Head of caudate nucleus (tissue), 42 donors: ENCODE data around the gene CLK2.
"Not testable (repeated sequence)": the region's sequence is repeated elsewhere in the genome, so short reads cannot be mapped to it uniquely, and the experiment has no call there.

Source experiments
- DNase-seq, 42 donors: peaks; one replicate each; pipeline versions ENCODE4 v3.0.0 to v3.0.0-alpha.2; 2020 to 2021; ENCODE audit warnings: mixed read lengths in 7 of 42
- intact Hi-C: fragments of 100-400 bp; cut with DNase I; formaldehyde crosslinking; loops from one replicate; pipeline ENCODE4 v1.15.0; 2022

CLK2 gene

DNA sequence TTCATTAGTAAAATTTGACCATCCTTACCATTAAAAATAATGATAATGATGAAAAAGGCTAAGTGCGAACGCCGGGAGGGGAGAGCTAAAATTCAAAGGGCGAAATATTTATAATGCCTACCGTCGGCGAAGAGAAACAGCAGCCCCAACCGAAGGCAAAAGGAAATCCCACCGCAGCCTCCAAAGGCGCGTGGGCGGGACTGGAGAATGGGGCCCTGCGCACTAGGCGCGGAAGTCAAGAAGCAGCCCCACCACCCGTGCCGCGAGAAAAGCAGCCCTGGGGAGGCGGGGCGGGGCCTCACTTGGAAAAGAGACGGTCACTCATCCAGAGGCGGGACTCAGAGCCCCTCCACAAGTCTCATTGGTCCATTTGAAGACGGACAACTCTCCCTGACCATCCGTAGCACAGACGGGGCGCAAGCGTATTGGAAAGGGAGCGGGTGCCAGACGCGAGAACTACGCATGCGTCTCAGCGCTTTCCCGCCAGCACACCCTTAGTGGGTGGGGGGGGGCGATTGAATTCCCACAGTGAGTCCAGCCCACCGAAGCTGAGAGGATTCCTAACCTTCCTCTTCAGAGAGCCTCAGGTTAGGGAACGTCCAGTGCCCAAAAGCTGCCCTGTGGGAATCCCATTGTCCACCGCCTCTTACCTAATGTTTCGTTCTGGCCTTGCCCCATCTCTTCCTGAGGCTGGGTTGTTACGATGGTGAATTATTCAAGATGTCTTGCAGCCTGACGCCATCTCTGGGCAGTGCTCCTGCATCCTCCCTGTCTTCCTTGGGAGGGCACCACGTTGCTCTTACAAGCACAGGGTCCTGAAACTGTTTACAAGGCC, 45.8 kb downstream of the CLK2 start:
- DNase-seq: peak; percentile 97 to 100 (median 99)
- intact Hi-C loops: no loop called here

GRCh38 chr1:155226910-155227260, 46.4 kb downstream of the CLK2 start:
- peak in 36 of 42 donors; percentile 17 to 69 (median 49) for DNase-seq

DNA sequence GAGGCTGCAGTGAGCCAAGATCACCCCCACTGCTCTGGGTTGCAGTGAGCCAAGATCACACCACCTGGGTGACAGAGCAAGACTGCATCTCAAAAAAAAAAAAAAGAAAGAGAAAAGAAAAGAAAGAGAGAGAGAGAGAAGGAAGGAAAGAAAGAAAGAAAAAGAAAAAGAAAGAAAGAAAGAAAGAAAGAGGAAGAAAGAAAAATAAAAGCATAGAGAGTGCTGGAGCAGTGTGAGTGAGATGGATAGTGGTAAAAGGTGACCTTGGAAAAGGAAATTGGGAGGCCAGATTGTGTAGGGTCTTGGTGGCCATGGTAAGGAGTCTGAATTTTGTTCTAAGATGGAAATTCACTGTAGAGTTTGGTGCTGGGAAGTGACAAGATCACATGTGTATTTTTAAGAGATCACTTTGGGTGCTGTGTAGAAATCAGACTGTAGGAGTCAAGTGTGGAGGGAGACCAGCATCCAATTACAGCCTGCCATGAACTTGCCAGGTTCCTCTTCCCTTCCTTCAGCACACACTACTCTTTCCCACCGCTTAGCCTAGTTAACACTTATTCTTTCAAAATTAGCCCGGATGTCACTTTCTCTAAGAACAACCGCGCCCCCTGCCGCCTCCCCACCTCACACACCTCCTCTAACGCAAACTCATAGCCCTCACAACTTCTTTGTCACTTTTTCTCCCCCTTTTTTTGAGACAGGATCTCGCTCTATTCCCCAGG, 47.0 kb downstream of the CLK2 start:
- intact Hi-C loops: no loop called here
- peak; percentile 53 to 91 (median 76) for DNase-seq

More at GRCh38 chr1:155226910-155227260, 46.4 kb downstream of the CLK2 start:
- intact Hi-C loops: no loop called here

DNA sequence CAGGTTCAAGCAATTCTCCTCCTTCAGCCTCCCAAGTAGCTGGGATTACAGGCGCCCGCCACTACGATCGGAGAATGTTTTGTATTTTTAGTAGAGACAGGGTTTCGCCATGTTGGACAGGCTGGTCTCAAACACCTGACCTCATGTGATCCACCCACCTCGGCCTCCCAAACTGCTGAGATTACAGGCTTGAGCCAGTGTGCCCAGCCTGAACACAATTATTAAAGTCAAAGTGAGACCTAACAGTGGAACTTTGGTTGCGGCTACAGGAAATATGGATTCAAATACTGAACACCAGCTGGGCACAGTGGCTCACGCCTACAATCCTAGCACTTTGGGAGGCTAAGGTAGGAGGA, 47.9 kb downstream of the CLK2 start:
- intact Hi-C loops, DNase-seq: not testable (repeated sequence)

GRCh38 chr1:155223047-155223446, 50.3 kb downstream of the CLK2 start:
- DNase-seq: no peak
- intact Hi-C loops: no loop called here

DNA sequence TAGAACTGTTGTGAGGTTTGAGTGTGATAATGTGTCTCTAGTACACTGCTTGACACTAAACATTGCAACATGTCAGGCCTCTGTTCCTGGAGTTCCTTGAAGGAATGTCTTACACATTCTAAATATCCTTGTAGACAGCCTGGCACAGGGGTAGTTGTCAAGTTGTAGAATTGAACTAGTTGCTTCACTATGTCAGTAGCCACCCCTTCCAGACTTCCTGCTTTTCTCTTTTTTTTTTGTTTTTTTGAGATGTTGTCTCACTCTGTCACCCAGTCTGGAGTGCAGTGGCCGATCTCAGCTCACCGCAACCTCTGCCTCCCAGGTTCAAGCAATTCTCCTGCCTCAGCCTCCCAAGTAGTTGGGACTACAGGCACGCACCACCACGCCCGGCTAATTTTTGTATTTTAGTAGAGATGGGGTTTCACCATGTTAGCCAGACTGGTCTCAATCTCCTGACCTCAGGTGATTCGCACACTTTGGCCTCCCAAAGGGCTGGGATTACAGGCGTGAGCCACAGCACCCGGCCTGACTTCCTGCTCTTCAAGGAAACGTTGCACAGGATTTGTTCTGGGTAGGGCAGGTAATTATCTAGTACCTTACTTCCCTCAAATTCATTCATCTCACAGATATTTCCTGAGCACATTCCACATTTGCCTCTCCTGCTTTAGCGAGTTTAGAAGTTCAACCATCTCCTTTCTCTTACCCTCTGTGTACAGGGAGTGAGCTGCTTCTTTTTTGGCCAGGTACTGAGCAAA, 52.9 kb downstream of the CLK2 start:
- intact Hi-C loops, DNase-seq: not testable (repeated sequence)

DNA sequence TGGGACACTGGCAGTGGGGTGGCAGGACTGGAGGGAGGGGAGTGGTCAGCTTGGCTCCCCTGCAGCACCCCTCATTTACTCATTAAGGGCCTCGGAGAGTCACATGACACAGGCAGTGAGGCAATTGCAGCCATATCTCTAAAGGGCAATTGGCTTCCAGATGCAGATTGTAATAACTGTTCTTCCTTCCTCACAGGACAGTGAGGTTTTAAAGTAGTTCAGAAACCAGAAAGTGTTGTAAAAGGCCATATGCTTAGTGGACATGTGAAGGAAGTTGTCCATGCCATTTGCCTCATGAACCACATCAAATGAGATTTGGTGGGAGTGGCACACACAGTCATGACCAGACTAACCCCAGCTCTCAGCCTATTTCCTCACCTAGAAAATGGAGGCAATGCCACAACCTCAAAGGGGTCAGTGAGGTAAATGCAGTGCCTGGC, 53.7 kb downstream of the CLK2 start:
- intact Hi-C loops: no loop called here
- DNase-seq: peak in 41 of 42 donors; percentile 30 to 90 (median 69)

DNA sequence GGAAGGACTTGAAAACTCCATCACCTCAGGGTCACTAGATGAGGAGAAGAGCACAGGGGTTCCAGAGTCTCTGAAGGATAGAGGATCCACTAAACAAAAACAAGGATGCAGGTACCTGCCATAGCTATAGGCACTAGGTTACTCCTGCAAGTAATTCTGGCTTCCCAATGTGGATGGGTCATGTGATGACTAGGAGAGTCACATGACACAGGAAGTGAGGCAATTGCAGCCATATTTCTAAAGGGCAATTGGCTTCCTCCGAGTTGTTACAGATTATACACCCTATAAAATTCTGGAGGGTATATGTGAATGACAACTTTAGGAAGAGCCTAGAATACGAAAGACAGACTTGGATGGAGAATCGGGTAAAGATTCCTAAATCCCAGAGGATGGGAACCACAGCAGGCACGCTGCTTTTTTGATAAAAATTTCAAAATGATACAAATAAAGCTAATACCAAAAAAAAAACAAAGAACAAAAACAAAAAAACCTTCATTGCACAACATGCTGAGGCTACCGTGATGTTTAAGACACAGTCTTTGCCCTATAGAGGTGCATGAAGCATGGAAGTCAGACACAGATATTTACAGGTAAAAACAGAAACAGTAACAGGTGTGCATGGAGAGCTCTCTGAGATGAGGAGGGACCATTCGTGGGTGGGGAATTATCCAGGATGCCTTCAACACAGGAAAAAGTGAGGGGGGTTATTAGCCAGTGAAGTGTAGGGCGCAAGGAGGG, 54.3 kb downstream of the CLK2 start:
- intact Hi-C loops: no loop called here
- DNase-seq: peak in 40 of 42 donors; percentile 21 to 93 (median 78)

- DNase-seq, intact Hi-C loops: not testable (repeated sequence)
Observed at GRCh38 chr1:155214702-155215101, 58.6 kb downstream of the CLK2 start.
